HepG2 (cell line): Measurements from ENCODE around the gene RABL6. TPM values are rescaled to one million over a fixed set of nuclear protein-coding genes. Genes with fewer than 3 reads are reported as not detected.
A peak's percentile ranks its signal among the peaks of the same experiment; 100 is the strongest.

Source experiments
- CBX1 ChIP-seq: IDR thresholded peaks from one replicate; pipeline ENCODE4 v1.6.1; 2016; ENCODE audit warnings: antibody characterized with exemption, low read depth
- CTCF ChIP-seq: sonication (generic); formaldehyde crosslinking; IDR thresholded peaks from 2 replicates; pipeline ENCODE4 v1.5.0; 2020; ENCODE audit warnings: mild to moderate bottlenecking, missing genetic modification reagents, moderate library complexity
- GATAD1 ChIP-seq: IDR thresholded peaks from 2 replicates; pipeline ENCODE4 v1.6.1; 2016; ENCODE audit warnings: missing genetic modification reagents, missing compliant biosample characterization
- GFI1 ChIP-seq: sonication (generic); formaldehyde crosslinking; IDR thresholded peaks from 2 replicates; pipeline ENCODE4 v1.5.0; 2020; ENCODE audit warnings: missing genetic modification reagents, mild to moderate bottlenecking, borderline replicate concordance
- GMEB2 ChIP-seq: IDR thresholded peaks from 2 replicates; pipeline ENCODE4 v1.6.1; 2016; ENCODE audit warnings: missing biosample characterization, missing genetic modification reagents, low read depth
- HINFP ChIP-seq: sonication (generic); formaldehyde crosslinking; IDR thresholded peaks from 2 replicates; pipeline ENCODE4 v1.4.0; 2020; ENCODE audit warnings: low read depth, mild to moderate bottlenecking, missing genetic modification reagents
- MAFF ChIP-seq: IDR thresholded peaks from 2 replicates; pipeline ENCODE4 v1.6.1; 2011; ENCODE audit warnings: low read depth, low read length, improper control_type of control experiment
- ZNF350 ChIP-seq: sonication (generic); formaldehyde crosslinking; IDR thresholded peaks from 2 replicates; pipeline ENCODE4 v1.4.0; 2020; ENCODE audit warnings: mild to moderate bottlenecking, low read depth, missing genetic modification reagents, borderline replicate concordance
- ZNF451 ChIP-seq: sonication (generic); formaldehyde crosslinking; IDR thresholded peaks from 2 replicates; pipeline ENCODE4 v1.5.0; 2020; ENCODE audit warnings: mild to moderate bottlenecking, missing genetic modification reagents
- ZNF639 ChIP-seq: conservative IDR thresholded peaks from 2 replicates; pipeline ENCODE4 v1.6.1; 2018; ENCODE audit warnings: missing genetic modification reagents
- ZNF646 ChIP-seq: sonication (generic); formaldehyde crosslinking; IDR thresholded peaks from 2 replicates; pipeline ENCODE4 v1.9.0; 2021; ENCODE audit warnings: mild to moderate bottlenecking, missing genetic modification reagents
- ZNF788 ChIP-seq: sonication (generic); formaldehyde crosslinking; IDR thresholded peaks from 2 replicates; pipeline ENCODE4 v1.5.0; 2020; ENCODE audit warnings: mild to moderate bottlenecking, missing genetic modification reagents, borderline replicate concordance
- ZNF790 ChIP-seq: sonication (generic); formaldehyde crosslinking; IDR thresholded peaks from 2 replicates; pipeline ENCODE4 v1.8.0; 2022; ENCODE audit warnings: missing genetic modification reagents, mild to moderate bottlenecking, borderline replicate concordance
- polyA plus RNA-seq, 8 experiments: library from polyadenylated mRNA; depleted of rRNA in 3 of 8; stranded (reverse) in 7 of 8; unstranded in 1 of 8; fragments of >200 nt; fragmentation: Illumina TruSeq in 4 of 8; extraction: Trizol in 4 of 8; gene quantifications; 2 replicates each; pipeline versions ENCODE4 v1.2.1 to v1.2.3, GENCODE V29; 2011 to 2016; ENCODE audit warnings: low read depth in 4 of 8, missing spikeins in 1 of 8, mixed read lengths in 1 of 8; ENCODE audit not compliant: insufficient read depth in 1 of 8
- total RNA-seq, 5 experiments: library from RNA; depleted of rRNA; stranded (reverse); fragments of >200 nt; fragmentation: Illumina TruSeq; extraction: Trizol; gene quantifications; 2 replicates each; pipeline ENCODE4 v1.2.3, GENCODE V29; 2016; ENCODE audit warnings: low read depth in 1 of 5

RABL6 gene
- total and polyA plus RNA-seq, 2 of the 13 experiments (the other 11 are each of a cell fraction or from before 2014, with no cell fraction given), result 81.5 to 125 TPM

- TF ChIP-seq CTCF (peak; percentile 5; the same call in 1 of the 2 replicates), ZNF788 (CRISPR knock-in tag) (peak; percentile 7; the same call in 1 of the 2 replicates), MAFF (no peak; the same call in 1 of the 2 replicates), GFI1 (CRISPR knock-in tag) (peak; percentile 89), CBX1 (peak; percentile 60), GMEB2 (CRISPR knock-in tag) (0 out of 2 replicates have a peak, but pooled peaks have one; percentile 42), ZNF639 (CRISPR knock-in tag) (peak; percentile 49; the same call in 1 of the 2 replicates), ZNF451 (CRISPR knock-in tag) (no peak), ZNF790 (0 out of 2 replicates have a peak, but pooled peaks have one; percentile 26), ZNF646 (CRISPR knock-in tag) (no peak), ZNF350 (CRISPR knock-in tag) (peak; percentile 78; the same call in 1 of the 2 replicates), GATAD1 (CRISPR knock-in tag) (peak; percentile 76), HINFP (CRISPR knock-in tag) (peak; percentile 80; the same call in 1 of the 2 replicates)
Observed at GRCh38 chr9:136882109-136882946, 74.6 kb downstream of the RABL6 start (continued).
